WTC11 (cell line): ENCODE data around the gene TSPAN5. TPM values are rescaled to one million over a fixed set of nuclear protein-coding genes. Genes with fewer than 3 reads are reported as not detected.

Experiments used
- ATAC-seq: fragments of 200-7000 bp; cut with Tn5 transposase; 2 replicates; pipeline ENCODE4 v1.10.0; 2021; ENCODE audit warnings: mild to moderate bottlenecking, moderate library complexity
- CTCF ChIA-PET: fragments of 300-600 bp; sonication (Branson Sonifier 250); formaldehyde crosslinking; loops from one replicate; lab custom pipeline; 2021; ENCODE audit warnings: antibody characterized with exemption; lab: Charles Lee
- POLR2A ChIA-PET: fragments of 350-600 bp; sonication (Branson Sonifier 250); formaldehyde crosslinking; loops from one replicate; lab custom pipeline; 2021; ENCODE audit warnings: antibody characterized with exemption; lab: Charles Lee
- DNase-seq: peaks from one replicate; pipeline ENCODE4 v3.0.0; 2021; ENCODE audit warnings: low spot score
- H3K27ac Mint-ChIP-seq: 2 replicates; pipeline ENCODE4 v1.8.0; 2021; ENCODE audit warnings: mixed read lengths
- H3K27me3 Mint-ChIP-seq: 2 replicates; pipeline ENCODE4 v1.8.0; 2021; ENCODE audit warnings: low read depth, mild to moderate bottlenecking, moderate library complexity, mixed read lengths
- H3K36me3 Mint-ChIP-seq: 2 replicates; pipeline ENCODE4 v1.8.0; 2021; ENCODE audit warnings: mixed read lengths
- H3K4me1 Mint-ChIP-seq: 2 replicates; pipeline ENCODE4 v1.8.0; 2022; ENCODE audit warnings: mixed read lengths
- H3K4me3 Mint-ChIP-seq: 2 replicates; pipeline ENCODE4 v1.8.0; 2021; ENCODE audit warnings: mild to moderate bottlenecking, moderate library complexity, mixed read lengths
- H3K9me3 Mint-ChIP-seq: 2 replicates; pipeline ENCODE4 v1.8.0; 2021; ENCODE audit warnings: mixed read lengths
- CBFB ChIP-seq: sonication (generic); formaldehyde crosslinking; IDR thresholded peaks from 2 replicates; pipeline ENCODE4 v1.8.1; 2022; ENCODE audit warnings: mild to moderate bottlenecking, low read depth, missing genetic modification reagents
- CREM ChIP-seq: sonication (generic); formaldehyde crosslinking; IDR thresholded peaks from 2 replicates; pipeline ENCODE4 v1.8.1; 2022; ENCODE audit warnings: mild to moderate bottlenecking, missing genetic modification reagents, moderate library complexity
- EMX1 ChIP-seq: fragments of 250-450 bp; sonication (Bioruptor Pico); IDR thresholded peaks from 2 replicates; pipeline ENCODE4 v1.8.0; 2021; ENCODE audit warnings: mild to moderate bottlenecking
- ESRRA ChIP-seq: sonication (generic); formaldehyde crosslinking; IDR thresholded peaks from 2 replicates; pipeline ENCODE4 v1.8.1; 2022; ENCODE audit warnings: mild to moderate bottlenecking, missing genetic modification reagents, borderline replicate concordance
- GABPB1 ChIP-seq: sonication (generic); formaldehyde crosslinking; IDR thresholded peaks from 2 replicates; pipeline ENCODE4 v1.8.1; 2023; ENCODE audit warnings: mild to moderate bottlenecking, missing genetic modification reagents
- HMGA2 ChIP-seq: fragments of 250-450 bp; sonication (Bioruptor Pico); IDR thresholded peaks from 2 replicates; pipeline ENCODE4 v1.4.0; 2021; ENCODE audit warnings: mild to moderate bottlenecking, moderate library complexity
- IRF2 ChIP-seq: sonication (generic); formaldehyde crosslinking; IDR thresholded peaks from 2 replicates; pipeline ENCODE4 v1.8.0; 2022; ENCODE audit warnings: low read depth, missing genetic modification reagents, borderline replicate concordance
- JAZF1 ChIP-seq: fragments of 250-450 bp; sonication (Bioruptor Pico); IDR thresholded peaks from 2 replicates; pipeline ENCODE4 v1.9.0; 2021; ENCODE audit warnings: moderate library complexity, mild to moderate bottlenecking, inconsistent platforms
- NFATC4 ChIP-seq: fragments of 250-450 bp; sonication (Bioruptor Pico); IDR thresholded peaks from 2 replicates; pipeline ENCODE4 v1.9.0; 2021; ENCODE audit warnings: mild to moderate bottlenecking
- NFYB ChIP-seq: sonication (generic); formaldehyde crosslinking; conservative IDR thresholded peaks from 2 replicates; pipeline ENCODE4 v1.8.0; 2022; ENCODE audit warnings: low read depth, missing genetic modification reagents
- NR2C2 ChIP-seq: sonication (generic); formaldehyde crosslinking; IDR thresholded peaks from 2 replicates; pipeline ENCODE4 v1.8.0; 2022; ENCODE audit warnings: mild to moderate bottlenecking, missing genetic modification reagents
- SMAD3 ChIP-seq: sonication (generic); formaldehyde crosslinking; IDR thresholded peaks from 2 replicates; pipeline ENCODE4 v1.8.0; 2022; ENCODE audit warnings: missing genetic modification reagents, mild to moderate bottlenecking, borderline replicate concordance
- SMAD4 ChIP-seq: sonication (generic); formaldehyde crosslinking; IDR thresholded peaks from 2 replicates; pipeline ENCODE4 v1.8.0; 2022; ENCODE audit warnings: mild to moderate bottlenecking, missing genetic modification reagents
- SP1 ChIP-seq: sonication (generic); formaldehyde crosslinking; conservative IDR thresholded peaks from 2 replicates; pipeline ENCODE4 v1.8.1; 2022; ENCODE audit warnings: missing genetic modification reagents
- ZBTB21 ChIP-seq: sonication (generic); formaldehyde crosslinking; IDR thresholded peaks from 2 replicates; pipeline ENCODE4 v1.8.1; 2023; ENCODE audit warnings: mild to moderate bottlenecking, missing genetic modification reagents, borderline replicate concordance
- ZNF423 ChIP-seq: fragments of 250-450 bp; sonication (Bioruptor Pico); IDR thresholded peaks from 2 replicates; pipeline ENCODE4 v2.1.2; 2022; ENCODE audit warnings: mild to moderate bottlenecking, moderate library complexity
- ZNF671 ChIP-seq: fragments of 250-450 bp; sonication (Bioruptor Pico); IDR thresholded peaks from 2 replicates; pipeline ENCODE4 v1.8.0; 2021; ENCODE audit warnings: mild to moderate bottlenecking
- total RNA-seq: library from RNA; stranded (reverse); gene quantifications from 3 replicates; pipeline ENCODE4 v1.2.3, GENCODE V29; 2021
- TF ChIP-seq, protein P1 (sequence below): sonication (generic); formaldehyde crosslinking; IDR thresholded peaks from 2 replicates; pipeline ENCODE4 v1.8.1; 2022; ENCODE audit warnings: missing genetic modification reagents, borderline replicate concordance
- TF ChIP-seq, protein P2 (sequence below): sonication (generic); formaldehyde crosslinking; IDR thresholded peaks from 2 replicates; pipeline ENCODE4 v1.8.1; 2023; ENCODE audit warnings: mild to moderate bottlenecking, missing genetic modification reagents
- TF ChIP-seq, protein P3 (sequence below): sonication (generic); formaldehyde crosslinking; IDR thresholded peaks from 2 replicates; pipeline ENCODE4 v1.8.0; 2023; ENCODE audit warnings: missing genetic modification reagents
- TF ChIP-seq, protein P4 (sequence below): sonication (generic); formaldehyde crosslinking; IDR thresholded peaks from 2 replicates; pipeline ENCODE4 v1.8.1; 2023; ENCODE audit warnings: mild to moderate bottlenecking, missing genetic modification reagents, moderate library complexity
- TF ChIP-seq, protein P5 (sequence below): sonication (generic); formaldehyde crosslinking; IDR thresholded peaks from 2 replicates; pipeline ENCODE4 v1.8.1; 2022; ENCODE audit warnings: mild to moderate bottlenecking, moderate library complexity, missing genetic modification reagents
- TF ChIP-seq, protein P6 (sequence below): fragments of 250-450 bp; sonication (Bioruptor Pico); IDR thresholded peaks from 2 replicates; pipeline ENCODE4 v1.9.0; 2021; ENCODE audit warnings: mild to moderate bottlenecking
- TF ChIP-seq, protein P7 (sequence below): sonication (generic); formaldehyde crosslinking; IDR thresholded peaks from 2 replicates; pipeline ENCODE4 v1.8.0; 2022; ENCODE audit warnings: mild to moderate bottlenecking, missing genetic modification reagents
- TF ChIP-seq, protein P8 (sequence below): fragments of 250-450 bp; sonication (Bioruptor Pico); IDR thresholded peaks from 2 replicates; pipeline ENCODE4 v1.9.0; 2021; ENCODE audit warnings: moderate library complexity, mild to moderate bottlenecking, inconsistent platforms, borderline replicate concordance

Gene TSPAN5
- total RNA-seq, 1 experiment from 2014 or later: 22.7 TPM

DNA sequence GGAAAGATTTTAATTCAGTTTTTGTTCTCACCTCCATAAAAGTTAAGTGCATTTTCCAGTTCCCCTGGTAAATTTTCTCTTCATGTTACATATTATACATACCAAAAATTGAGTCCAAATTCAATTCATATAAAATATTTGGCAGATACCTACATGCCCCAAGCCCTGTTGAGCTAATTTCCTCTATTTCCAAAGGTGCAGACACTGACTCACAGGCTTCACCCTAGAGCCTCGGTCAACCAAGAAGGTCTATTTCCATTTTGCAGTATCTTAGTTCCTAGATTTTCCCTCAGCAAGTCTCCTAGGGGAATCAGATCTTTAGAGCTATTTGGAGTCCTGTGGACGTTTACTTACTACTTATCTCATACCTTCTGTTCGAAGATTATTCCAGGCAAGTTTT, 174.4 kb downstream of the TSPAN5 start:
- no peak overlapping the region; the same call in 1 of the 2 replicates for H3K27ac Mint-ChIP-seq
- no peaks in the 10 kb centered on the region for H3K9me3 Mint-ChIP-seq
- ChIA-PET CTCF (interaction anchor here (2.2 kb wide), 1 partner anchor 17 kb away, joined by 9 read pairs; no protein-coding TSS in a partner anchor), POLR2A (no interaction called here)
- H3K4me3 Mint-ChIP-seq: no peak overlapping the region
- ATAC-seq: no peak
- no peaks in the 10 kb centered on the region for H3K36me3 Mint-ChIP-seq
- DNase-seq: no peak
- H3K4me1 Mint-ChIP-seq: peaks cover 70% of the 10 kb centered on the region
- H3K27me3 Mint-ChIP-seq: no peaks in the 10 kb centered on the region; the same call in 1 of the 2 replicates
- TF ChIP-seq, protein P1, sequence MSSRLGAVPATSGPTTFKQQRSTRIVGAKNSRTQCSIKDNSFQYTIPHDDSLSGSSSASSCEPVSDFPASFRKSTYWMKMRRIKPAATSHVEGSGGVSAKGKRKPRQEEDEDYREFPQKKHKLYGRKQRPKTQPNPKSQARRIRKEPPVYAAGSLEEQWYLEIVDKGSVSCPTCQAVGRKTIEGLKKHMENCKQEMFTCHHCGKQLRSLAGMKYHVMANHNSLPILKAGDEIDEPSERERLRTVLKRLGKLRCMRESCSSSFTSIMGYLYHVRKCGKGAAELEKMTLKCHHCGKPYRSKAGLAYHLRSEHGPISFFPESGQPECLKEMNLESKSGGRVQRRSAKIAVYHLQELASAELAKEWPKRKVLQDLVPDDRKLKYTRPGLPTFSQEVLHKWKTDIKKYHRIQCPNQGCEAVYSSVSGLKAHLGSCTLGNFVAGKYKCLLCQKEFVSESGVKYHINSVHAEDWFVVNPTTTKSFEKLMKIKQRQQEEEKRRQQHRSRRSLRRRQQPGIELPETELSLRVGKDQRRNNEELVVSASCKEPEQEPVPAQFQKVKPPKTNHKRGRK (CRISPR knock-in tag): no peak
- TF ChIP-seq CREM (no peak), GABPB1 (CRISPR knock-in tag) (no peak), ZNF671 (CRISPR knock-in tag) (no peak), HMGA2 (CRISPR knock-in tag) (no peak), SMAD3 (no peak), SP1 (CRISPR knock-in tag) (no peak), NR2C2 (CRISPR knock-in tag) (no peak), CBFB (CRISPR knock-in tag) (no peak), ZNF423 (no peak), NFATC4 (CRISPR knock-in tag) (no peak)
- TF ChIP-seq, protein P2, sequence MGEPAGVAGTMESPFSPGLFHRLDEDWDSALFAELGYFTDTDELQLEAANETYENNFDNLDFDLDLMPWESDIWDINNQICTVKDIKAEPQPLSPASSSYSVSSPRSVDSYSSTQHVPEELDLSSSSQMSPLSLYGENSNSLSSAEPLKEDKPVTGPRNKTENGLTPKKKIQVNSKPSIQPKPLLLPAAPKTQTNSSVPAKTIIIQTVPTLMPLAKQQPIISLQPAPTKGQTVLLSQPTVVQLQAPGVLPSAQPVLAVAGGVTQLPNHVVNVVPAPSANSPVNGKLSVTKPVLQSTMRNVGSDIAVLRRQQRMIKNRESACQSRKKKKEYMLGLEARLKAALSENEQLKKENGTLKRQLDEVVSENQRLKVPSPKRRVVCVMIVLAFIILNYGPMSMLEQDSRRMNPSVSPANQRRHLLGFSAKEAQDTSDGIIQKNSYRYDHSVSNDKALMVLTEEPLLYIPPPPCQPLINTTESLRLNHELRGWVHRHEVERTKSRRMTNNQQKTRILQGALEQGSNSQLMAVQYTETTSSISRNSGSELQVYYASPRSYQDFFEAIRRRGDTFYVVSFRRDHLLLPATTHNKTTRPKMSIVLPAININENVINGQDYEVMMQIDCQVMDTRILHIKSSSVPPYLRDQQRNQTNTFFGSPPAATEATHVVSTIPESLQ (CRISPR knock-in tag): no peak
- TF ChIP-seq, protein P3, sequence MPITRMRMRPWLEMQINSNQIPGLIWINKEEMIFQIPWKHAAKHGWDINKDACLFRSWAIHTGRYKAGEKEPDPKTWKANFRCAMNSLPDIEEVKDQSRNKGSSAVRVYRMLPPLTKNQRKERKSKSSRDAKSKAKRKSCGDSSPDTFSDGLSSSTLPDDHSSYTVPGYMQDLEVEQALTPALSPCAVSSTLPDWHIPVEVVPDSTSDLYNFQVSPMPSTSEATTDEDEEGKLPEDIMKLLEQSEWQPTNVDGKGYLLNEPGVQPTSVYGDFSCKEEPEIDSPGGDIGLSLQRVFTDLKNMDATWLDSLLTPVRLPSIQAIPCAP: no peak
- TF ChIP-seq, protein P4, sequence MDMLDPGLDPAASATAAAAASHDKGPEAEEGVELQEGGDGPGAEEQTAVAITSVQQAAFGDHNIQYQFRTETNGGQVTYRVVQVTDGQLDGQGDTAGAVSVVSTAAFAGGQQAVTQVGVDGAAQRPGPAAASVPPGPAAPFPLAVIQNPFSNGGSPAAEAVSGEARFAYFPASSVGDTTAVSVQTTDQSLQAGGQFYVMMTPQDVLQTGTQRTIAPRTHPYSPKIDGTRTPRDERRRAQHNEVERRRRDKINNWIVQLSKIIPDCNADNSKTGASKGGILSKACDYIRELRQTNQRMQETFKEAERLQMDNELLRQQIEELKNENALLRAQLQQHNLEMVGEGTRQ: no peak
- TF ChIP-seq, protein P5, sequence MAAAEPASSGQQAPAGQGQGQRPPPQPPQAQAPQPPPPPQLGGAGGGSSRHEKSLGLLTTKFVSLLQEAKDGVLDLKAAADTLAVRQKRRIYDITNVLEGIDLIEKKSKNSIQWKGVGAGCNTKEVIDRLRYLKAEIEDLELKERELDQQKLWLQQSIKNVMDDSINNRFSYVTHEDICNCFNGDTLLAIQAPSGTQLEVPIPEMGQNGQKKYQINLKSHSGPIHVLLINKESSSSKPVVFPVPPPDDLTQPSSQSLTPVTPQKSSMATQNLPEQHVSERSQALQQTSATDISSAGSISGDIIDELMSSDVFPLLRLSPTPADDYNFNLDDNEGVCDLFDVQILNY (CRISPR knock-in tag): no peak
- TF ChIP-seq, protein P6, sequence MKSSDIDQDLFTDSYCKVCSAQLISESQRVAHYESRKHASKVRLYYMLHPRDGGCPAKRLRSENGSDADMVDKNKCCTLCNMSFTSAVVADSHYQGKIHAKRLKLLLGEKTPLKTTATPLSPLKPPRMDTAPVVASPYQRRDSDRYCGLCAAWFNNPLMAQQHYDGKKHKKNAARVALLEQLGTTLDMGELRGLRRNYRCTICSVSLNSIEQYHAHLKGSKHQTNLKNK (CRISPR knock-in tag): no peak

DNA sequence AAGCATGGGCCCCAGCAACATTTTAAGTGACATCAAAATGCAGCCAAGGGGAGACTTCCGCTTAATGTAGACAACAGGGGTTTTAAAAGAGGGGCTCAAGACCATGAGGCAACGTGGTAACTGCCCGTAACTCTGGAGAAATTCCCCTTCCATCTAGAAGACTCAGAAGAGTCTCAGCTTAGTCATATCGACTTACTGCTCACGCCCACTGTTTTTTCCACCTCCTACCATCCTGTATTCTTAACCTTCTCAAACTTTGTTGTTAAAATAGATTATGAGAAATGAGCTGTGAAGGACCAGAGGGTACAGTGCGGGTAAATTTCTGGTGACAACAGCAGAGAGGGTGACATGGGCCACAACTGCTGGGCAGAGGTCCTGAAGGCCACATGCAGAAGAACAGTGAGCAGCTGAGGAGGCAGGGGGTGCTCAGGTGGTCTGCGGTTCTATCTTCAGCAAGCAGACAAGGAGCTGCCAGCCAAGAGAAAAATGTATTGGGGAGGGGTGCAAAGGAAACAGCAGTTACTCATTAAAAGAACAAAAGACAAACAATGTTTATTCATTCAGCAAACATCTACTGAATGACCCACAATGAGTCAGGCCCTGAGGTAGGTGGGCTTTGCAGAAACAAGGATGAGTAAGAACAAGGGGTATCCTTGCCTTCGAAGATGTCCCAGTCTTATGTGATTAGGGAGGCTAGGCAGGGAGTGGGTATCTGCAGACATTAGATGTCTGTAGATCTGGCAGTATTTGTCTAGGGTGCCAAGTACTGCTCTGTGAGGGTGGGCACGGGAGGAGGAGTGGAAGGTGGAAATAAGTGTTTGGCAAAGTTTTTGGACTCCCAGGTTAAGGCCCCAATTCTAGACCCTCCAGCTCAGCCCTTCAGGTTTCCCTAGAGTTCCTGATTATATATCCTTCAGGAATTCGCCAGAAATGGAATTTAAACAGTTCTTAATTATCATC, 175.3 kb downstream of the TSPAN5 start:
- CTCF ChIA-PET: interaction anchor here (2.2 kb wide), 1 partner anchor 16 kb away, joined by 9 read pairs; no protein-coding TSS in a partner anchor
- Mint-ChIP-seq H3K4me3 (no peak overlapping the region), H3K27ac (no peak overlapping the region), H3K9me3 (no peaks in the 10 kb centered on the region), H3K36me3 (peaks cover 5% of the 10 kb centered on the region; the same call in 1 of the 2 replicates), H3K4me1 (peaks cover 66% of the 10 kb centered on the region), H3K27me3 (no peaks in the 10 kb centered on the region; the same call in 1 of the 2 replicates)
- peak; percentile 40 for ATAC-seq
- DNase-seq: no peak
- POLR2A ChIA-PET: no interaction called here
- TF ChIP-seq, protein P7, sequence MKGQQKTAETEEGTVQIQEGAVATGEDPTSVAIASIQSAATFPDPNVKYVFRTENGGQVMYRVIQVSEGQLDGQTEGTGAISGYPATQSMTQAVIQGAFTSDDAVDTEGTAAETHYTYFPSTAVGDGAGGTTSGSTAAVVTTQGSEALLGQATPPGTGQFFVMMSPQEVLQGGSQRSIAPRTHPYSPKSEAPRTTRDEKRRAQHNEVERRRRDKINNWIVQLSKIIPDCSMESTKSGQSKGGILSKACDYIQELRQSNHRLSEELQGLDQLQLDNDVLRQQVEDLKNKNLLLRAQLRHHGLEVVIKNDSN: no peak
- TF ChIP-seq ESRRA (CRISPR knock-in tag): no peak
- no peak for TF ChIP-seq NFYB (CRISPR knock-in tag)
- no peak for TF ChIP-seq EMX1 (CRISPR knock-in tag)
- TF ChIP-seq SMAD4 (CRISPR knock-in tag): no peak
- TF ChIP-seq ZBTB21 (CRISPR knock-in tag): no peak
- TF ChIP-seq IRF2: no peak
- no peak for TF ChIP-seq JAZF1
- TF ChIP-seq, protein P4: no peak
- TF ChIP-seq, protein P5 (CRISPR knock-in tag): no peak
- TF ChIP-seq, protein P8, sequence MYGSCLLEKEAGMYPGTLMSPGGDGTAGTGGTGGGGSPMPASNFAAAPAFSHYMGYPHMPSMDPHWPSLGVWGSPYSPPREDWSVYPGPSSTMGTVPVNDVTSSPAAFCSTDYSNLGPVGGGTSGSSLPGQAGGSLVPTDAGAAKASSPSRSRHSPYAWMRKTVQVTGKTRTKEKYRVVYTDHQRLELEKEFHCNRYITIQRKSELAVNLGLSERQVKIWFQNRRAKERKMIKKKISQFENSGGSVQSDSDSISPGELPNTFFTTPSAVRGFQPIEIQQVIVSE (CRISPR knock-in tag): no peak
